HEK293 (cell line): ENCODE measurements around the gene PCDH9.

Experiments
- CTCF ChIA-PET: fragments of 350-600 bp; formaldehyde crosslinking; extraction: SDS; loops from one replicate; lab custom pipeline; 2021; ENCODE audit warnings: antibody characterized with exemption; lab: Yijun Ruan, JAX
- POLR2A ChIA-PET: fragments of 300-600 bp; formaldehyde crosslinking; extraction: SDS; loops from one replicate; lab custom pipeline; 2020; ENCODE audit warnings: antibody characterized with exemption, inconsistent platforms; lab: Yijun Ruan, JAX
- H3K27ac ChIP-seq: fragments of 200-500 bp; sonication (Bioruptor generic); 2 replicates; pipeline ENCODE4 v1.5.1; 2014; ENCODE audit warnings: low read depth, low read length, control low read depth, inconsistent platforms; ENCODE audit errors: extremely low read depth
- H3K36me3 ChIP-seq, 2 experiments: fragments of 200-500 bp in 1 of 2; sonication (Bioruptor generic) in 1 of 2; 1 replicate in 1 of 2; 2 replicates in 1 of 2; pipeline ENCODE4 v1.5.1; 2014 to 2017; ENCODE audit warnings: inconsistent platforms in 2 of 2, low read length in 2 of 2; ENCODE audit not compliant: control insufficient read depth in 2 of 2, insufficient read depth in 1 of 2
- H3K4me1 ChIP-seq: fragments of 200-500 bp; sonication (Bioruptor generic); 2 replicates; pipeline ENCODE4 v1.5.1; 2014; ENCODE audit warnings: mild to moderate bottlenecking, low read length, inconsistent platforms; ENCODE audit not compliant: control insufficient read depth, insufficient read depth
- H3K4me3 ChIP-seq: 2 replicates; pipeline ENCODE4 v1.5.1; 2011; ENCODE audit warnings: low read depth, mild to moderate bottlenecking, control low read depth, low read length, moderate library complexity
- H3K9me3 ChIP-seq: fragments of 200-500 bp; sonication (Bioruptor generic); 2 replicates; pipeline ENCODE4 v1.5.1; 2014; ENCODE audit warnings: low read depth, low read length, inconsistent platforms; ENCODE audit not compliant: control insufficient read depth, insufficient read depth
- BCL11A ChIP-seq: fragments of 450-650 bp; formaldehyde crosslinking; IDR thresholded peaks from 2 replicates; pipeline ENCODE4 v1.5.1; 2016; ENCODE audit warnings: low read depth, missing biosample characterization, missing genetic modification characterization
- BCL11B ChIP-seq: fragments of 450-650 bp; formaldehyde crosslinking; IDR thresholded peaks from 2 replicates; pipeline ENCODE4 v1.5.1; 2016; ENCODE audit warnings: low read depth, missing biosample characterization, missing genetic modification characterization
- INSM2 ChIP-seq: fragments of 450-650 bp; formaldehyde crosslinking; IDR thresholded peaks from 2 replicates; pipeline ENCODE4 v1.5.1; 2016; ENCODE audit warnings: missing biosample characterization, missing genetic modification characterization
- KLF16 ChIP-seq: fragments of 450-650 bp; formaldehyde crosslinking; IDR thresholded peaks from 2 replicates; pipeline ENCODE4 v1.5.1; 2017; ENCODE audit warnings: missing biosample characterization, missing genetic modification characterization
- KLF17 ChIP-seq: fragments of 450-650 bp; formaldehyde crosslinking; IDR thresholded peaks from 2 replicates; pipeline ENCODE4 v1.5.1; 2016; ENCODE audit warnings: missing biosample characterization, missing genetic modification characterization
- MYNN ChIP-seq: fragments of 450-650 bp; formaldehyde crosslinking; IDR thresholded peaks from 2 replicates; pipeline ENCODE4 v1.5.1; 2016; ENCODE audit warnings: missing biosample characterization, missing genetic modification characterization, borderline replicate concordance
- SP3 ChIP-seq: fragments of 450-650 bp; formaldehyde crosslinking; IDR thresholded peaks from 2 replicates; pipeline ENCODE4 v1.5.1; 2016; ENCODE audit warnings: missing biosample characterization, missing genetic modification characterization
- ZBTB10 ChIP-seq: fragments of 450-650 bp; formaldehyde crosslinking; IDR thresholded peaks from 2 replicates; pipeline ENCODE4 v1.5.1; 2016; ENCODE audit warnings: missing biosample characterization, missing genetic modification characterization
- ZBTB6 ChIP-seq: fragments of 450-650 bp; formaldehyde crosslinking; IDR thresholded peaks from 2 replicates; pipeline ENCODE4 v1.5.1; 2017; ENCODE audit warnings: missing biosample characterization, missing genetic modification characterization
- ZIC2 ChIP-seq: fragments of 450-650 bp; formaldehyde crosslinking; IDR thresholded peaks from 2 replicates; pipeline ENCODE4 v1.5.1; 2016; ENCODE audit warnings: missing biosample characterization, missing genetic modification characterization
- ZNF132 ChIP-seq: fragments of 450-650 bp; formaldehyde crosslinking; IDR thresholded peaks from 2 replicates; pipeline ENCODE4 v1.5.1; 2017; ENCODE audit warnings: missing biosample characterization, missing genetic modification characterization, borderline replicate concordance
- ZNF18 ChIP-seq: fragments of 450-650 bp; formaldehyde crosslinking; IDR thresholded peaks from 2 replicates; pipeline ENCODE4 v1.5.1; 2016; ENCODE audit warnings: missing biosample characterization, missing genetic modification characterization
- ZNF19 ChIP-seq: fragments of 450-650 bp; formaldehyde crosslinking; IDR thresholded peaks from 2 replicates; pipeline ENCODE4; 2016; ENCODE audit warnings: missing biosample characterization, missing genetic modification characterization, low read depth
- ZNF202 ChIP-seq: fragments of 450-650 bp; formaldehyde crosslinking; IDR thresholded peaks from 2 replicates; pipeline ENCODE4 v1.5.1; 2016; ENCODE audit warnings: missing biosample characterization, missing genetic modification characterization, borderline replicate concordance
- ZNF394 ChIP-seq: fragments of 450-650 bp; formaldehyde crosslinking; IDR thresholded peaks from 2 replicates; pipeline ENCODE4 v1.5.1; 2016; ENCODE audit warnings: missing biosample characterization, missing genetic modification characterization, mild to moderate bottlenecking, moderate library complexity, borderline replicate concordance
- ZNF510 ChIP-seq: fragments of 450-650 bp; formaldehyde crosslinking; IDR thresholded peaks from 2 replicates; pipeline ENCODE4 v1.5.1; 2018; ENCODE audit warnings: mild to moderate bottlenecking, missing genetic modification characterization, missing biosample characterization; ENCODE audit not compliant: insufficient replicate concordance
- ZNF549 ChIP-seq: fragments of 450-650 bp; IDR thresholded peaks from 2 replicates; pipeline ENCODE4 v1.5.1; 2018; ENCODE audit warnings: missing biosample characterization, missing genetic modification characterization, mild to moderate bottlenecking, inconsistent platforms, moderate library complexity
- ZNF624 ChIP-seq: fragments of 450-650 bp; formaldehyde crosslinking; IDR thresholded peaks from 2 replicates; pipeline ENCODE4 v1.5.1; 2017; ENCODE audit warnings: missing biosample characterization, missing genetic modification characterization
- ZNF692 ChIP-seq: fragments of 450-650 bp; formaldehyde crosslinking; IDR thresholded peaks from 2 replicates; pipeline ENCODE4 v1.5.1; 2016; ENCODE audit warnings: missing biosample characterization, missing genetic modification characterization
- ZNF830 ChIP-seq: fragments of 450-650 bp; IDR thresholded peaks from 2 replicates; pipeline ENCODE4 v1.5.0; 2018; ENCODE audit warnings: missing biosample characterization, missing genetic modification characterization, low read depth, mild to moderate bottlenecking, moderate library complexity

PCDH9 gene

GRCh38 chr13:66446413-66446812 is 783.7 kb downstream of the PCDH9 start:
- Histone ChIP-seq H3K9me3 (no peaks in the 10 kb centered on the region), H3K4me3 (no peak overlapping the region), H3K27ac (no peak overlapping the region), H3K4me1 (no peaks in the 10 kb centered on the region), H3K36me3 (no peaks in the 10 kb centered on the region)
- CTCF ChIA-PET, result interaction anchor here (0.6 to 1.3 kb wide), 2 partner anchors 13 to 172 kb away, joined by 3 read pairs; no protein-coding TSS in a partner anchor
- POLR2A ChIA-PET, result no interaction called here
- TF ChIP-seq ZNF624 (tag by site-specific recombination), result no peak
- TF ChIP-seq ZIC2 (tag by site-specific recombination), result no peak
- TF ChIP-seq ZBTB6 (tag by site-specific recombination), result no peak
- no peak for TF ChIP-seq ZNF18 (tag by site-specific recombination)
- TF ChIP-seq ZNF692 (tag by site-specific recombination), result no peak
- TF ChIP-seq ZNF830 (tag by site-specific recombination), result no peak
- TF ChIP-seq ZNF202, result no peak
- no peak for TF ChIP-seq SP3 (tag by site-specific recombination)
- TF ChIP-seq ZNF394, result no peak
- no peak for TF ChIP-seq ZNF132 (tag by site-specific recombination)
- TF ChIP-seq INSM2 (tag by site-specific recombination), result no peak
- no peak for TF ChIP-seq ZBTB10 (tag by site-specific recombination)
- TF ChIP-seq KLF16 (tag by site-specific recombination), result no peak
- no peak for TF ChIP-seq BCL11A (tag by site-specific recombination)
- TF ChIP-seq KLF17 (tag by site-specific recombination), result no peak
- no peak for TF ChIP-seq ZNF510 (tag by site-specific recombination)
- no peak for TF ChIP-seq ZNF549 (tag by site-specific recombination)
- TF ChIP-seq MYNN (tag by site-specific recombination), result no peak
- TF ChIP-seq ZNF19 (tag by site-specific recombination), result no peak
- TF ChIP-seq BCL11B (tag by site-specific recombination), result no peak
